Measurements from ENCODE around the gene AGBL1. TPM values are rescaled to one million over a fixed set of nuclear protein-coding genes. Genes with fewer than 3 reads are reported as not detected.

Gene AGBL1
- total and polyA plus RNA-seq, 4 donors, result 0.08 to 147 (median 4.7) TPM

DNA sequence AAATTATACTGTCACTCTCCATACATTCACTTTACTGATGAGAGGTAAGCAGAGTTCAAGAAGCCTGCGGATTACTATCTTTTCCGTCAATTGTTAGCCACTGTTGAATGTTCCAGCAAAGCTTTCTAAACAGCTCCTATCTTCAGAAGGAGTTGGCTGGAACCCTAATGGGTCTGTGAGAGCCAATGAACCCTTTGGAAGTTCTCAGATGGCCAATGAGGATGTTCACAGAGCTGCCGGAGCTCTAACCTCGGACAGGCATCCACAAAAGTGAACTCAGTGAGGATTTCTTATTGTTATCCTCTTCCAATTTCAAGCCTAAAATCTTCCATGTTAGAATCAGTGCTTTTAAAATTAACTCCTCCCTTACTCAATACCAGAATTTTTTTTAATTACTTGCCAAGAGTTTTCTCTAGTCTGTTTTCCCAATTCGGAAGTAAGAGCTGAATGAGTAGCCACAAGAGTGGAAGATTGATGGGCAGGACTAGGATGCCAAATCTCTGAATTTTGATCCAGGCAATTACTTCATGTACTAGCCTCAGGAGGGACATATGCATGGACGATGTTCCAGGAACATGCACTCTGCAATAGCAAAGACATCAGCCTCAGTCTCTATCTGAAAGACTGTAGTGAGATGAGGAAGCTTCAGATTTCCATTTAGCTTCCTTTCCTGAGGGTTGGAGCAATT, 78.1 kb downstream of the AGBL1 start:
- Histone ChIP-seq H3K9me3 (ENCODE audit: control insufficient read depth in 4 of 4, insufficient read depth in 3 of 4, low read length in 3 of 4) (peaks cover 0 to 5% (median 0%) of the 10 kb centered on the region in 4 donors), H3K4me3 (no peak overlapping the region), H3K27me3 (ENCODE audit: control insufficient read depth in 3 of 3, insufficient read depth in 3 of 3, low read length in 2 of 3) (peaks cover 0 to 2% (median 2%) of the 10 kb centered on the region in 3 donors), H3K4me1 (ENCODE audit: control insufficient read depth in 5 of 5, insufficient read depth in 5 of 5, low read length in 5 of 5) (no peaks in the 10 kb centered on the region), H3K9ac (ENCODE audit: insufficient read depth in 1 of 2, low read length in 2 of 2) (no peak overlapping the region), H3K36me3 (ENCODE audit: control insufficient read depth in 4 of 4, insufficient read depth in 4 of 4, low read length in 4 of 4) (no peaks in the 10 kb centered on the region), H3K27ac (ENCODE audit: low read depth in 1 of 2, low read length in 1 of 2) (no peak overlapping the region)
- TF ChIP-seq, protein P1, sequence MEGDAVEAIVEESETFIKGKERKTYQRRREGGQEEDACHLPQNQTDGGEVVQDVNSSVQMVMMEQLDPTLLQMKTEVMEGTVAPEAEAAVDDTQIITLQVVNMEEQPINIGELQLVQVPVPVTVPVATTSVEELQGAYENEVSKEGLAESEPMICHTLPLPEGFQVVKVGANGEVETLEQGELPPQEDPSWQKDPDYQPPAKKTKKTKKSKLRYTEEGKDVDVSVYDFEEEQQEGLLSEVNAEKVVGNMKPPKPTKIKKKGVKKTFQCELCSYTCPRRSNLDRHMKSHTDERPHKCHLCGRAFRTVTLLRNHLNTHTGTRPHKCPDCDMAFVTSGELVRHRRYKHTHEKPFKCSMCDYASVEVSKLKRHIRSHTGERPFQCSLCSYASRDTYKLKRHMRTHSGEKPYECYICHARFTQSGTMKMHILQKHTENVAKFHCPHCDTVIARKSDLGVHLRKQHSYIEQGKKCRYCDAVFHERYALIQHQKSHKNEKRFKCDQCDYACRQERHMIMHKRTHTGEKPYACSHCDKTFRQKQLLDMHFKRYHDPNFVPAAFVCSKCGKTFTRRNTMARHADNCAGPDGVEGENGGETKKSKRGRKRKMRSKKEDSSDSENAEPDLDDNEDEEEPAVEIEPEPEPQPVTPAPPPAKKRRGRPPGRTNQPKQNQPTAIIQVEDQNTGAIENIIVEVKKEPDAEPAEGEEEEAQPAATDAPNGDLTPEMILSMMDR (IDR thresholded peaks at IDR 0.05; ENCODE audit: control extremely low read depth, extremely low read depth), result no peak
- no peak for DNase-seq
- no peak for ATAC-seq (ENCODE audit: insufficient read depth, low FRiP score)
- 81 to 85% methylated on average over 6 of the region's 6 CpGs for whole genome bisulfite sequencing, 2 donors

DNA sequence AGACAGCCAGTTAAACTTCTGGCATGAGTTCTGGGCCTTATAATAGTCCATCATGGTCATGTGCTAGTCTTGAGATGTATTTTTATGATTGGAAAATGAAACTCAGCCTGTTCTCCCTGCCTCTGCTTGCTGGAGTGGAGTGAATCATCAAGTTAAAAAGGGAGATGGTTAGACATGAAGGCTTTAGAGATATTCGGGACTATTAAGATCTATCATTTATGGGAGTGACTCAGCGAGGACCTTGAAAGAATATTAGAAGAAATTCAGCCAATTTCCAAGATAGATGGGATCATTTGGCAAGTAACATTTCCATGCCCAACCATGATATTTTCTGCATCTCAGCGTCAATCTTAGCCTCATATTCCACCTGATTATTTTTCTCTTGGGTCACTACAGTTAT, 79.8 kb downstream of the AGBL1 start:
- TF ChIP-seq, protein P1 (IDR thresholded peaks at IDR 0.05; ENCODE audit: control extremely low read depth, extremely low read depth), result no peak
- ATAC-seq (ENCODE audit: insufficient read depth, low FRiP score) (no peak), DNase-seq (no peak)
- Histone ChIP-seq H3K9me3 (ENCODE audit: control insufficient read depth in 4 of 4, insufficient read depth in 3 of 4, low read length in 3 of 4) (peaks cover 0 to 5% (median 0%) of the 10 kb centered on the region in 4 donors), H3K9ac (ENCODE audit: insufficient read depth in 1 of 2, low read length in 2 of 2) (no peak overlapping the region), H3K27ac (ENCODE audit: low read depth in 1 of 2, low read length in 1 of 2) (no peak overlapping the region), H3K4me1 (ENCODE audit: control insufficient read depth in 5 of 5, insufficient read depth in 5 of 5, low read length in 5 of 5) (peaks cover 0 to 5% (median 0%) of the 10 kb centered on the region in 5 donors), H3K36me3 (ENCODE audit: control insufficient read depth in 4 of 4, insufficient read depth in 4 of 4, low read length in 4 of 4) (no peaks in the 10 kb centered on the region), H3K4me3 (no peak overlapping the region), H3K27me3 (ENCODE audit: control insufficient read depth in 3 of 3, insufficient read depth in 3 of 3, low read length in 2 of 3) (peaks cover 0 to 2% (median 2%) of the 10 kb centered on the region in 3 donors)
- 91 to 92% methylated on average over 3 of the region's 3 CpGs for WGBS, 2 donors

DNA sequence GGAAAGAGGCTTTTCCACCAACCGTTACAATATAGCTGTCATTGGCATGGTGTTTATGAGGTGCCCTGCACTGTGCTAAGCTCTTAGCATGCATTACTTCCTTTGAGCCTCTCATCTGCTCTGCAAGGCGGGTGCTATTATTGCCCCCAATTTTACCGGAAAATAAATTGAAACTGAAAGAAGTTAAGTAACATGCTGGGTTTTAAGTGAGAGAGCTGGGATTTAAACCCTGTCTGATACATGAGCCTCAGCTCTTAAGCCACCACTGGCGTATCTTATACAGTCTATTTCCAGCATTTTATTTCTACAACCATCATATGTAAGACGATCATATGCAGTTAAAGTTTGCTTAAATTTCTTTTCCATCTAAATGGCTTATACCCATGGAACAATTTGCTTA, 81.6 kb downstream of the AGBL1 start:
- TF ChIP-seq, protein P1 (IDR thresholded peaks at IDR 0.05; ENCODE audit: control extremely low read depth, extremely low read depth), result no peak

More for the DNA sequence above, 81.6 kb downstream of the AGBL1 start:
- 90 to 91% methylated on average over 5 of the region's 5 CpGs for WGBS, 2 donors
- DNase-seq (no peak), ATAC-seq (ENCODE audit: insufficient read depth, low FRiP score) (no peak)
- Histone ChIP-seq H3K36me3 (ENCODE audit: control insufficient read depth in 4 of 4, insufficient read depth in 4 of 4, low read length in 4 of 4) (no peaks in the 10 kb centered on the region), H3K27me3 (ENCODE audit: control insufficient read depth in 3 of 3, insufficient read depth in 3 of 3, low read length in 2 of 3) (peaks cover 0 to 2% (median 1%) of the 10 kb centered on the region in 3 donors), H3K27ac (ENCODE audit: low read depth in 1 of 2, low read length in 1 of 2) (no peak overlapping the region), H3K4me1 (ENCODE audit: control insufficient read depth in 5 of 5, insufficient read depth in 5 of 5, low read length in 5 of 5) (peaks cover 0 to 5% (median 0%) of the 10 kb centered on the region in 5 donors), H3K9ac (ENCODE audit: insufficient read depth in 1 of 2, low read length in 2 of 2) (no peak overlapping the region), H3K4me3 (no peak overlapping the region), H3K9me3 (ENCODE audit: control insufficient read depth in 4 of 4, insufficient read depth in 3 of 4, low read length in 3 of 4) (peaks cover 0 to 5% (median 0%) of the 10 kb centered on the region in 4 donors)
